GM19372 (cell line): Measurements from ENCODE around the gene FRMD4A.

Source experiments
- ATAC-seq: cut with Tn5 transposase; IDR thresholded peaks from one replicate; pipeline ENCODE4 v1.9.1; 2021; ENCODE audit warnings: mild to moderate bottlenecking, low read depth, moderate library complexity; ENCODE audit not compliant: unreplicated experiment

Gene FRMD4A

DNA sequence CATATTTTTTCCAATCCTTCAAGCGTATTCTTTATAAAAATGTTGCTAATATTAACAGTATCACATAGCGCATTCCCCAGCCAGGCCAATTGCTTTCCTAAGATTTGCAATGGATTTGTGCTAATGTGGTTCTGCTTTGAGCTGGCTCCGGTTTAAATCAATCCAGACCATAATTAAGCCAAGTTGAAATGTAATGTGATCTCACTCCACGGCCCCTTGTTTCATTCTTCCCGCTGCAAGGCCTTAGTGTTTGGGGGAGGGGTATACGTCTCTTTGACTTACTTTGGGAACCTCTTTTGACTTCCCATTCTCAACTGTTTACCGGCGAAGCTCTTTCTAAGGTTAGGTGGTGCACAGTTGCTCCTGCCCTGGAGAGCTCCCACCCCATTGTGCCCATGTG lies 657.6 kb downstream of the FRMD4A start:
- ATAC-seq, result no peak

DNA sequence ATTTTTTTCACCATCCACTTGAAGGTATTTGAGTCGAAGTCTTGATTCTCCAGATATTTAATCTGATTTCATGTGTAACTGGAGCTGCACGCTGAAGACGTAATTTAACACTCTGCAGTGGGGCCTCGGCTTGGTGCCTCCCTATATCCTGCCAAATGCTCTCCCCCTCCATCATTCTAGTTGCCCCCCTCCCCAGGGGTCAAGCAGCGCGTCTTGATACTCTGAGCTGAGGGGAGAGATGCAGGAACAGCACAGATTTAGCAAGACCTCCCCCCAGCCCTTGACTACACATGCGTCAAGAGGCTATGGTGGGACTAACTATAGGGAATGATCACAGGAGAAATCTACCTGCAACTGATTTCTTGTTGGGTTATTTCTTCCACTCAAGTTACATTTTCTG lies 658.2 kb downstream of the FRMD4A start:
- no peak for ATAC-seq

DNA sequence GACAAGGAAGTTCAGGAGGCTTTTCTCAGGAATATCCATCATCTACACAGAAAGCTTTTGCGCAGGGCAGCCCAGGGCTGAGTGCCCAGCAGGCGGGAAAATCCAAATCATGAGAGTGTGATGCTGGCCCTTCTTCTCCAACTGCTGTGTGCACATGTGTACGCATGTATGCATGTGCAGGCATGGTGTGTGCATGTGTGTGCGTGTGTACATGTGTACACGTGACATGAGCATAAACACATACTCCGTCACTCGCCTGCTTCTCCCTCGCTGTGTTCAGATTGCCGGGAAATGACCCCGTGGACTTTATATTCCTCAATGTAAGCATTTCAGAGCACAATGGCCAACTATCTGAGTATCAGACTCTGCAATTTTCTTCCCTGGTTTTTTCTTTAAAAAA lies 658.8 kb downstream of the FRMD4A start:
- no peak for ATAC-seq

DNA sequence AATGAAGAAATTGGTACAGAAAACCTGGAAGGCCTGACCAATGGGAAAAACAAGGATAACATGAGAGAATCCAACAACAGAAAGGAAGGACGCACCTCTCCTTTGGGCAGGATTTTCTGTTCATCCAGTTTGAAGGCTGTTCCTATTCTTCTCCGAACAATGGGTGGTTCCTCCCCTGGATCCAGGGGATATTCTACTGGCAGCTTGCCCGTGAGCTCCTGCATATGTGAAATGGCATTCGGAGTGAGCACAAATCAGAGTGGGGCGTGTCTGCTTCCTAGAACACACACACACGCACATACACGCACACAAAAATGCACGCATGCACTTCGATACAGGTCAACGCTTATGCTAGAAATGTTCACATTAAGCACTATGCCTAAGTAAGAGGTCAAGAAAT lies 660.4 kb downstream of the FRMD4A start:
- ATAC-seq, result no peak

DNA sequence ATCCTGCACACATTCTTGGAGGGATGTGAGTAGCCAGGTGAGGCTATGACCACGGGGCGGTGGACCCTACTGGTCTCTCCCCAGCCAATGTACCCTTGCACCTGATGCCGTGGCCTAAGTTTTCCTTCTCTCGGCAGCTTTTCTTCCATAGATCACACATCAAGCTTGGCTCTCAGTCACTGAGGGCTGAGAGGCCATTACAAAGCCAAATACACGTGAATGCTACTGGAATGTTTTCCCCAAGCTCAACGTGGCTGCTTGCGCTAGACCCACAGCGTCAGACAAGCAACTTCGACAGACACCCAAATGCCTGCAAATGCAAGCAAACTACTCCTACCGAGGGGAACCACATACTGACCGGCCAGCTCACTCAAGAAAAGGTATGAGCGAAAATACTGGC lies 660.8 kb downstream of the FRMD4A start:
- no peak for ATAC-seq

DNA sequence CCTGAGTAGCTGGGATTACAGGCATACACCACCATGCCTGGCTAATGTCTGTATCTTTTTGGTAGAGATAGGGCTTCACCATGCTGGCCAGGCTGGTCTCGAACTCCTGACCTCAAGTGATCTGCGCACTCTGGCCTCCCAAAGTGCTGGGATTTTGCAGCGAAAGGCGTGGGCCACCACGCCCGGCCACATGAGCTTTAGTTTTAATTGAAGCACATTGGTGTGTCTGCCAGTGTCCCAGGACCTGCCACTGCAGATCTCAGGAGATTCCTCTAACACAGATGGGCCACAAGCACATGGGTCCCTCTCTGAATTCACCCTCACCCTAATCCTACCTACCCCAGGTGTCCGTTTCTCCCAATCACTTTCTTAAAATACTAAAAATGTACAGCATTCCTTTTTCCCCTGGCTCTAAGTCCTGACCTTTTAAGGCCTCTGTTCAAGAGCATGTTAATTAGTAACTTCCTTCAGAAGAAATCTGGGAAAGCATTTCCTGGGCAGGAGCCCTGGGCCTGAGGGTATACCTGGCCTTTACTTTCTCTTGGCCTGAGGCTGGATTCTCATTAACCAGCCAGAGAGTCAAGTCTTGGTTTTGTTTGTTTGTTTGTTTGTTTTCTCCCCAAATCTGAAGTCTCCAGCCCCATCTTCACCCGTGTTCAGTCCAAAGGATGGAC lies 661.4 kb downstream of the FRMD4A start:
- no peak for ATAC-seq

DNA sequence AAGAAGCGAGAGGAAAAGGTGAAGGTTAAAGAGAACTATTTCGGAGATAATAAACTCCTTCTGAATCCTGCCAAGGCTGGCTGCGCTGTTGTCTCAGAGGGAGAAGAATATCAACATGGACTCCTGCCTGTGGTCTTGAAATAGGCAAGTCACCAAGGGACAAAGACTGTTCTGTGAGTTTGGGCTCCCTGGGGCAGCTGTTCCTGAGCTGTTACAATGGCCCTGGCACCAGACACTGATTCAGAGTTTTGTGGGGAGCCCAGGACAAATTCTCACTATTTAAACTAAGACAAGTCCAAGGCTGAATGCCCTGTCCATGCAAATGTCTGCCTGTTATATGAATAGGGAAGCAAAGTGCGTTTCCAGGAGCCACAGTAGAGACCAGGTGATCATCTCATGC lies 662.6 kb downstream of the FRMD4A start:
- ATAC-seq, result no peak

DNA sequence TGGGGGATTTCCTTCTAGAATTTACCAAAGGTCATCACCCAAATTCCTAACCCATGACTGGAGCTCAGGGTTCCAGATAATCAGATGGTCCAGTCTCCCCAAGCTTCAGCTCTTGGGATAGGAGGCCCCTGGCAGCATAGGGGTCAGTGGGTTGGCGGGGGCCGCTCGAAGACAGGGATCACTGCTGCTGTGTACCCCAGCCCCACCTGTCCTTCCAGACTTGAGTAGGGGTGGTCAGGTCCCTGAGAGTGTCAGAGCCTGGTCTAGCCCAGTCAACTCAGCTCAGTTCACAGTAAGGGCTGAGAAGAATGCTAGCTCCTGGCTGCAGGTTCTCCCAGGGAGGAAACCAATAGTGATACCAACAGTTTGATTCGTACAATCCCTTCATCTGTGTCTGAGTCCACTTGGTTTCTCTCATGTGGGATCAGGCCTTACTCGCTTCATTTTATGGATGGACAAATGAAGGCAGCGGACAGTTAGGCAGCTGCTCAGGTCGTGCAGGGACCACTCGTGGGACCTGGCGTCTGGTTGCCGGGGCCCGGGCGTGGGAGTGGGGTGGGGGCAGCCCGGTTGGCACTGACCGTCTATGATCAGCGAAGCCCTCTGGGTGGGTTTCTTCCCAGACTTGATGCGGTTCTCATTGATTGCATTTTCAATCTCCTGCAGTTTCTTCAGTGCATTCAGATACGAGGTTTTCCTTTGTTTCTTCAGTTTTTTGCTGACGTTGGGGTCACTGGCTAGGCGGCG lies 665.0 kb downstream of the FRMD4A start:
- no peak for ATAC-seq

DNA sequence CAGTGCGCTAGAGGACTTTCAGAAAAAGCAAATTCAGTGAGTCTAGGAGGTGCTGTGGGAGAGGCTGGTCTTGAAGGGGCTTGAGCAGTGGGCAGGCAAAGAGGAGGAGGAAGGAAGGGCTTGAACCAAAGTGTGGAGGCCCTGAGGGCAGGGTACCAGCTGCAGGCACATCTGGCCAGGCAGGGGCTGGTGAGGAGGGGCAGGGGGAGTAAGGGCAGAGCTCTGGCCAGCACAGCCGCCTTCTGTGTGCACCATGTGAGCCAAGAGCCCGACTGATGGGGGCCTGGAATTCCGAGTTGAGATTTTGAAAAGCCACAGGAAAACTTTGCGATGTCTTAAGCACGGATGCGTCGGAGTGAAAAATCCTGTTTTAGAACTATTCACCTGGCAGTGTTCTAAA lies 669.5 kb downstream of the FRMD4A start:
- no peak for ATAC-seq

DNA sequence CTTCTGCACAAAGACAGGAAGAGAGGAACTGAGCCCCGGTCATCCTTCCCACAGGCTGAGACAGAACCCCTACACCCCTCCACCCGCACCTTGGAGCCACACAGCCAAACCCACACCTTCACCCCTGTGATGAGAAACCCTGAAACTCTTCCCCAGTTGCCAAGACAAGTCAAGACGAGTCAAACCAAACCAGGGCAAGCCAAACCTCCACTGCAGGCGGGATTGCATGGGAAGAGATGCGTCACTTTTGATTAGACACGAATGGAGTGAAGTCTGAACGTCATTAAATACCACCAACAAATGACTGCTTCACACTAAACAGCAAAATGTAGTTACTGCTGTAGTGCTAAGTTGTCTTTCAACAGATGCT lies 670.2 kb downstream of the FRMD4A start:
- ATAC-seq, result no peak

DNA sequence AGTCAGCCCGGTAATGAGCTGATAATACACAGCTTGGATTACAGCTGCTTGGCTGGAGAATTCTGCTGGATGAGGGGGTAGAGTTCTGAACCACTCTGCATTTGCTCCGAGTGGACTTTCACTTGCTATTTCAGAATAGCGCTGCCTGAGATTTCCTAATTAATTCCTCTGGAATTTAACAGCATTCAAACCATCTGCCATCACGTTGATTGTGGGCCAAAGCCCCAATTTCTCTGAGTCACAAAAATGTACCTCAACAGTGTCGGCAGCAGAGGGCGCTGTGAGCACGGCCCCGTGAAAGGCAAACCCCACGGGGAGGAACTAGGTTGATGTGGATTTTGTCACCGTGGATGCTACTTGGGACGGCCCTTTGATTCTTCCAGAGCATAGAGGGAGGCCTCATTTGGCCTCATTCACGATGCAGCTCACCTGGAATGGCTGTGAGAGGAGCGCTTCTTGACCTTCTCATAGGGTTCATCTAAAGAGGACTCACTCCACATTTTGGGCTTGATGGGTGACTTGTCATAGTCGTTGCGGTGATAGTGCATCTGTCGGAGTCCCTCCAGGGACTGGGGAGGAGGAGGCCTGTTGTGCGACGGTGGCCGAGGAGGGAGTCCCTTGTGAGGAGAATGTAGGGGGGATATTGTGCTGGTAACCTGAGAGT lies 670.7 kb downstream of the FRMD4A start:
- ATAC-seq, result peak; percentile 53

DNA sequence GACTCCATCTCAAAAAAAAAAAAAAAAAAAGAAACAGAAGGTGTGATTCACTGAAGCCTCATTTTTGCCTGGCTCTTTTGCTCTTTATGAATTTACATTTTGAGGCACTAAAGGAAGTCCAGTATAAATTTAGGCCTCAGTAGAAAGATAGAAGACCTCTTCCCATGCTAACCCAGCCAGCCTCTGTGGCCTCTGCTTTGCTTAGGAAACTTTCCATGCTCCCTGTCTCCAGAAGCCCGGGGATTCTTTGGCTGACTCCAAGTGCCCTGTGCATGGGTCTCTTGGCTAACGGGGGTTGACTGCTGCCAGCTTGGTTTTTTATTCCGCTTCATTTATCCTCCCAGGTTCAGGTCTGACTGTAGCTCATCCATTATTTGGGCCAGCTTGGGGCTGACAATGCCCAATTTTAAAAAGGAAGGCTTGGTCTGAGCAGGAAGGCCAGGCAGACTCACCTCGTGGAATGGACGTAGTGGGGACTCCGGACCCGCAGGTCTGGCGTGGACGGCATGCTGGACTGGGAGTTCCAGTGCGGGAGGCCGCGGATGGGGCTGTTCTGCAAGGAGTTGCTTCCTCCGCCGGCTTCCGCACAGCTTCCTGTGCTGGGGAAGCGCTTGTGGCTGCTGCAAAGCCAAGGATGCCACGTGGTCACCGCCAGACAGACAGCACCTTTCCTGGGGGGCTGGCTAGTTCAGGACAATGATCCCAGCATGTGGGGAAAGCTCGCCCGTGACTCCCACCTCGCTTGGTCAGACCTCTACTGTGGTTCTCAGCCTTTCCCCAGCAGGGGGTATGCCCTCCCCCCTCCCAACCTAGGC lies 671.6 kb downstream of the FRMD4A start:
- no peak for ATAC-seq

DNA sequence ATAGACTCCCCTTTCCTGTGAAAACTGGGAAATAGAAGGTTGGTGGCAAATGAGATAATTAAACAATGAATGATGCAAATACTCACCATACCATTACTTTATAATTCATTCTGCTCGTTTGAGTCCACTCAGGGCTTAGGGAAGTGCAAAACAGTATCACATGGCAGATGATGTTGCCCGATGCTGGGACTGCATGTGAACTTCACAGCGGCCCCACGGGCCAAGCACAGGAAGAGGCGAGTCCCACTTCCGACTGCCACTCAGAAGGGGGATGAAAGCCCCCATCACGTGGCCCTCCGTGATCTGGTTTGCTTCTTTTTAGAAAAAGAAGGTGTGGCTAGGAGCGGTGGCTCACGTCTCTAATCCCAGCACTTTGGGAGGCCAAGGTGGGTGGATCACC lies 672.5 kb downstream of the FRMD4A start:
- ATAC-seq, result no peak

DNA sequence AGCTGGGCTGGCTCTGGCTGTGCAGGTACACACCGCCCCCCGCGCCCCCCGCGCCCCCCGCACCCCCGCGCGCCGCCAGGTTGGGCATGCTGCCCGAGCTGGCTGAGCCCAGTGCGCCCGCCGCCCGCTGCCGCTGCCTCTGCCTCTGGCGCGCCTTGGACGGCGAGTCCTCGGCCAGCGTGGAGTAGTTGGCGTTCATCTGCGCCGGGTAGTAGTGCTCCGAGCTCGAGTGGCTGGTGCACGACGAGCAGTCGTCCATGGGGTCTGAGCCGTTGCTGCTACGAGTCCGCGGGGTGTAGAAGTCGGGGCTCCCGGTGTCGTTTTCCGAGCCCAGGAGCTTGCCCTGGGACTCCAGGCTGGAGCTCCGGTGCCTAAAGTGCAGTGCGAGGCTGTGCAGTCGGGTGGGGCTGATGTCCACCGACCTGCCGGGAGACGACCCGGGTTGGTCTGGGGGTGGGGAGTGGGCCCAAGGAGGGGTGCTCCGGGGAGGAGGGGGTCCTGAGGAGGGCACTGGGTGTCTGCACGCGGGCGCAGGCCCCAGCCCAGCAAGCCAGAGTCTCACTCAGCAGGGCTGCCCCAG lies 673.5 kb downstream of the FRMD4A start:
- ATAC-seq, result no peak

DNA sequence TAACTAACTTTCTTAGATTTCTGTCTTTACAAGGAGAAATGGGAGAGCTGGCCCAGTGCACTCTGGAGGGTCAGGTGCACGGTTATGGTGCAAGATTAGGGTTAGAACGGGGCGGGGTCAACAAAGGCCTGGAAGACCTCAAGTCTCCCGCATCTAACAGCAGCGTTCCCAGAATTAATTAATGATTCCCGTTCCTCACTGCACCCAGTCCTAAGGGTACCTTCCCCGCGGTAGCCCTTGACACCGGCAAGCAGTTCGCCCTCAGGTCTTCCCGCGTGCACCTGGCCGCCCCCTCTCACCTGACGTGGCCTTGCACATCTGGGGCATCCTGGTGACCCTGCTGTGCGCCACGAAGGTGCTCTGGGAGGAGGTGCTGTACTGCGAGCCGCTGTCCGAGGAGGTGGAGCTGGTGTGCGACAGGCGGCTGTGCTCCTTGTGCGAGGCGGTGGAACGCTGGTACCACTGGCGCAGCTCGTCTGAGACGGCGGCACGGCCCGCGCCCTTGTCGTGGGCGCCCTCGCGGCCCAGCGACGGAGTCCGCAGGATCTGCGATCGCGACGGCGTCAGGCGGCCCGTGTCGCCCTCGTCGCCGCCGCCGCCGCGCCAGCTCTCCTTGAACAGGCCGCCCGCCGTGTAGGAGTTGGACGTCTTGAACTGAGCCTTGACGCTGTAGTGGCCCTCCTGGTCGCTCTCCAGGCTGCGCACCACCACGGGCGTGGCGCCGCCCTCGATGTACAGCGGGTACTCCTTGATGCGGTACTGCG lies 674.2 kb downstream of the FRMD4A start:
- ATAC-seq, result no peak

DNA sequence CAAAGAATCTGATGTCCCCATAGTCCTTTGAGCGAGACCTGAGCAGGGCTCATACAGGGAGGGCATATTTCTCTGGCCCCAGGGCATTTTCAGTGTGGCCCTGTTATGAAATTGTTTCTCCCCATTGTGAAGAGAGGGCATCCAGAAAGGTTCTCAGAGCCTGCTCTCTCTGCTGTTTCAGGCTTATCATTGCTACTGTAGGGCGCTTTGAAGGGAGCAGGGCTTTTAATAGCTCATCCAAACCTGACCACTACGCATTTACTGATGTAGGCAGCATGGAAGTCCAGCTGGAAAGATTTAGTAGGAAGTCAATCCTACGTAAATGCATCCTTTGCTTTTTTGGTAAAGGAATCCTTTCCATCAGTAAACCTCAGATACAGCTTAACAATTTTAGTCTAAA lies 675.9 kb downstream of the FRMD4A start:
- ATAC-seq, result no peak

DNA sequence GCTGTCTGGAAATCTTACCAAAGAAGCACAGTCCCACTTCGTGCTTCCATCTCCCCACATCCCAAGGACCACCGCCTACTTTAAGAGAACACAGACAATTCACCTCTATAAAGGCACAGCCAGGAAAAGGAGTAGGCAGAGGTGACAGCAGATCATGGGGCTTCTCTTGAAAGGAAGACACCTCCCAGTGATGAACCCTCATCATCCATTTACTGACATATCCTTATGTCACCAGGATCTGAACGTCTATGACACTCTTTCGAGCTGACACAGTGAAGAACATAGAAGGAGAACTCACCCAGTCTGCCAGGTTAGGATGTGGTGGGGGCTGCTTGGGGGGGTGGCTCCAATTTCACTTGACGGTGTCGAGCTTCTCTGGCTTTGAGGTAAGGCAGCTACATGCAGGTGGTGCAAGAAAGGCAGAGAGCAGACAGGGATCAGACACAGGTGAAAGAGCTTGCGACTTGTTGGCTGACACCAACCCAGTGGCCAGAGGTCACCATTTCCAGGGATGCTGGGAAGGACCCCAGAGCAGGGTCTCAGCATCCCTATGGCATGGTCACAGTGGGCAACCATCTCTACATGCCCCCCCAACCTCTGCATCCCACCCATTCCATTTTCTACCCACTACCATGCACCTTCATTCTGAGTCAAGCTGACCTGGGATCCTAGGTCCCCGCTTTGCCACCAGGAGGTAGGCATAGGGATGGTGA lies 676.5 kb downstream of the FRMD4A start:
- no peak for ATAC-seq

DNA sequence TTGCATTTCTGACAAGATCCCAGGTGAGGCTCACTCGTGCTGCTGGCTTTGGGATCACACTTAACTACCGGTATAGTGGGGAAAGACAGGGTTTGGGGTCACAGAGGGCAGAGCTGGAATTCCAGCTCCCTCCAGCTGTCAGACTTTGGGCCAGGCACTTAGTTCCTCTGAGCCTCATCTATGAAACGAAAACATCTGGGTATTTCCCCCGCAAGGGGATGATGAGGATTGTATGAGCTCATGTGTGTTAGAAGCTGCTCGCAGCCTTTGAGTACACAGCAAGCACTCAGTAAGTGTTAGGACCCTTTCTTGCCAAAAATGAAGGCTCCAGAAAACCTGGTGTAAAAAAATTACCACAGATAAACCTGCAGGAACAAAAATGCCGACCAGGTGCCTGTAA lies 677.9 kb downstream of the FRMD4A start:
- no peak for ATAC-seq

DNA sequence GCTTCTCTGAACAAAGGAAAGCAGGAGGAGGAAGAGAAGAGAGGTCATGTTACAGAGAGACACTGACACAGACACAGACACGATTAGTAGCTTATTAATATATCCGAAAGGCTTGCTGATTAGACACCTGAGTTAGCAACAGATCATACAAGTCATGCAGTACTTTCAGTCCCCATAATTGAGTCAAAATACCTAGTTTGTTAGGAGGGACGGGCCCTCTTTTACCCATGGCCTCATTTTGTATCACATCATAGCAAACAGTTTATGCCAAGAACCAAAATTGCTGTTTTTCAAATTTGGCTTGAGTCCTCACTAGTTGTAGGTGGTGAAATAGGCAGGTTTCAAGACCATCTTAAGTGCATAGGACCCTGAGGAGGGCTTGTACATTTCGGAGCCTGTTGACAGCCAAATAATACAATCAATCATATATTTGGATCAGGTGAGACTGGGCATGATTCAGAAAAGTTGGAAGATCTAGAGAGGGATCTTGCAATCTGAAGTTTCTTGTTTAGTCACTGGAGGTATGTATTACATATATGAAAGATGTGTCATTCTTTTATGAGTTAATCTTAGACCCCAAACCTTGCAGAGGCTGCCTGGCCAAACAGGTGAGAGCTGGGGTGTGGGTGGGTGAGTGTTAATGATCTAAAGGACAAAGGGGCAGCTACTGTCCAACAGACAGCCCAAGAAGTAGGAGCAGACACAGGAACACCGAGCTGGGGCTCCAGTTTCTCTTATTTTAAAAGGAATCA lies 678.6 kb downstream of the FRMD4A start:
- ATAC-seq, result no peak
